Measurements from ENCODE around the gene GABBR2. TPM values are rescaled to one million over a fixed set of nuclear protein-coding genes. Genes with fewer than 3 reads are reported as not detected.

The GABBR2 gene
- total RNA-seq, 1 experiment from 2014 or later: not detected

- Histone ChIP-seq H3K27me3 (replicated peaks; ENCODE audit: insufficient read depth, low read depth, low read length, poor library complexity) (no peaks in the 10 kb centered on the region), H3K27ac (ENCODE audit: low read depth, low read length, poor library complexity, severe bottlenecking) (no peak overlapping the region), H3K4me3 (ENCODE audit: low read depth, low read length, poor library complexity, severe bottlenecking) (no peak overlapping the region), H3K36me3 (ENCODE audit: insufficient read depth, low read length, poor library complexity, severe bottlenecking) (no peaks in the 10 kb centered on the region), H3K9me3 (ENCODE audit: low read depth, low read length, poor library complexity, severe bottlenecking) (no peaks in the 10 kb centered on the region), H3K4me1 (ENCODE audit: insufficient read depth, low read length, poor library complexity, severe bottlenecking) (no peaks in the 10 kb centered on the region)
- no peak for DNase-seq (ENCODE audit: low spot score)
- CTCF ChIA-PET: no interaction called here
- no peak for TF ChIP-seq CTCF (conservative IDR thresholded peaks at IDR 0.05; ENCODE audit: low read depth, low read length)
- POLR2A ChIA-PET (ENCODE audit: low non-redundant PET): interaction anchor here (0.7 kb wide), 1 partner anchor 79 kb away, joined by 7 read pairs; no protein-coding TSS in a partner anchor
- BruUV-seq (replicated peaks): no TSS peak
- intact Hi-C loops (cut with micrococcal nuclease; ENCODE audit: unreplicated experiment): no loop called here
Measured at GRCh38 chr9:98430535-98431292, 278.0 kb downstream of the GABBR2 start.

GRCh38 chr9:98429613-98430012 is 279.1 kb downstream of the GABBR2 start:
- no peak overlapping the region for H3K27ac ChIP-seq (ENCODE audit: low read depth, low read length, poor library complexity, severe bottlenecking)
- intact Hi-C loops (cut with micrococcal nuclease; ENCODE audit: unreplicated experiment): no loop called here
- no TSS peak for BruUV-seq (replicated peaks)
- no peak for DNase-seq (ENCODE audit: low spot score)
- no peak overlapping the region for H3K4me3 ChIP-seq (ENCODE audit: low read depth, low read length, poor library complexity, severe bottlenecking)
- no peaks in the 10 kb centered on the region for H3K27me3 ChIP-seq (replicated peaks; ENCODE audit: insufficient read depth, low read depth, low read length, poor library complexity)
- POLR2A ChIA-PET (ENCODE audit: low non-redundant PET): no interaction called here
- no peak for TF ChIP-seq EZH2 (IDR thresholded peaks at IDR 0.05; ENCODE audit: borderline replicate concordance, low read depth, low read length, poor library complexity, severe bottlenecking)
- no peak for TF ChIP-seq CTCF (conservative IDR thresholded peaks at IDR 0.05; ENCODE audit: low read depth, low read length)
- H3K4me1 ChIP-seq (ENCODE audit: insufficient read depth, low read length, poor library complexity, severe bottlenecking): no peaks in the 10 kb centered on the region
- H3K9me3 ChIP-seq (ENCODE audit: low read depth, low read length, poor library complexity, severe bottlenecking): no peaks in the 10 kb centered on the region
- CTCF ChIA-PET: no interaction called here
- no peaks in the 10 kb centered on the region for H3K36me3 ChIP-seq (ENCODE audit: insufficient read depth, low read length, poor library complexity, severe bottlenecking)

GRCh38 chr9:98428454-98428853 is 280.3 kb downstream of the GABBR2 start:
- Histone ChIP-seq H3K4me1 (ENCODE audit: insufficient read depth, low read length, poor library complexity, severe bottlenecking) (no peaks in the 10 kb centered on the region), H3K36me3 (ENCODE audit: insufficient read depth, low read length, poor library complexity, severe bottlenecking) (no peaks in the 10 kb centered on the region), H3K9me3 (ENCODE audit: low read depth, low read length, poor library complexity, severe bottlenecking) (no peaks in the 10 kb centered on the region), H3K27me3 (replicated peaks; ENCODE audit: insufficient read depth, low read depth, low read length, poor library complexity) (no peaks in the 10 kb centered on the region), H3K4me3 (ENCODE audit: low read depth, low read length, poor library complexity, severe bottlenecking) (no peak overlapping the region), H3K27ac (ENCODE audit: low read depth, low read length, poor library complexity, severe bottlenecking) (no peak overlapping the region)
- BruUV-seq (replicated peaks): no TSS peak
- ChIA-PET POLR2A (ENCODE audit: low non-redundant PET) (no interaction called here), CTCF (no interaction called here)
- TF ChIP-seq EZH2 (IDR thresholded peaks at IDR 0.05; ENCODE audit: borderline replicate concordance, low read depth, low read length, poor library complexity, severe bottlenecking) (no peak), CTCF (conservative IDR thresholded peaks at IDR 0.05; ENCODE audit: low read depth, low read length) (no peak)
- no peak for DNase-seq (ENCODE audit: low spot score)
- intact Hi-C loops (cut with micrococcal nuclease; ENCODE audit: unreplicated experiment): no loop called here

Data from A673 (cell line).